ENCODE results near the gene CCL27.

The CCL27 gene

DNA sequence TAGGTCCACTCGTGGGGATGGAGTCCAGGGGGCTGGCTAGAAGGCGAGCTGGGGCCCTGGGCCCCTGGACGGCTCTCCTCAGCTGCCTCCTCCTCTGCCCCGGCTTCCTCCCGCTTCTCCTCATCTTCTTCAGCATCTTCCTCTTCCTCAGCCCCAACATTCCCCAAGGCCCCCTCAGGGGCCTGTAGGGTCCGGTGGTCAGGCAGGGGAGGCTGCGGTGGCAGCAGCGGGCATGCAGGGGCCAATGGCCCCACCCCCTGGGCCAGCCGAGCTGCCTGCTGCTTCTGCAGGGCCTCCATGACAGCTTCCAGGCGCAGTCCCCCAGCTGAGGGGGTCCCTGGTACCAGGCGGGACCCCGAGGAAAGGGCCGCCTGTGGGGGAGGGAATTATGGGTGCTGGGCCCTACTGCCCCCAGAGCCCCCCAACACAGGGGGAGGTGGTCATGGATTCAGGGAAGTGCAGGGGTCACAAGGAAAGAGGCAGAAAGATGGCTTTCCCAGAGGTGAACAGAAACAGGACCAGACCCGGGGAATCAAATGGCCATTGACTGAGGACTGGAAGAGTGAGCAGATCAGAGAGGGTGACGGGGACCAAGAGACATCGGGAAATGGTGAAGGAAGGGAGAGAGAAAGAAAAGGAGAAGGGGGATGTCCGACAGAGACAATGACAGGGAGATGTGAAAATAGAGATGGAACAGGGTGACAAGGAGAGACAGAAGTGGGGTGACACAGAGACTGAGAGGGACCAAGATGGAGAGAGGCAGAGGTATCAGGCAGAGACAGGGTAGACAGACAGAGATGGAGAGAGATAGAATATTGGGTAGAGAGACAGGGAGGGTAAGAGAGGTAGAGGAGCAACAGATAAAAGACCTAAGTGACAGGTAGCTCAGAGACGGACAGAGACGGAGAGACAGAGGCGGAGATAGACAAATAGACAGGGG is 34.5 kb downstream of the CCL27 start:
- no peak for DNase-seq (ENCODE audit: low spot score)

DNA sequence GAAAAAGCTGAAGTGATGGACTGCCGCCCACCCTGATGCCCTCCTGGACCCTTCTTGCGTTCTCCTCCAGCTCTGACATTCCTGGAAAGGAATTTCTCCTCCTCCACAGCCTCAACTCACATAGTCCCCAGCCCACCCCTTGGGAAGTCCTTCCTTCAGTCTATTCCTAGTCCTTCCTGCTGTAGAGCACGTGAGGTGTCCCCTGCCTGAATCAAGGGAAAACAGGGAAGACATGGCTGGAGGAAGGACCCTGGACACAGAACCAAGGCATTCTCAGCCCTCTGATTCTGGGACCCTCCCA is 37.3 kb downstream of the CCL27 start:
- DNase-seq (ENCODE audit: low spot score), result no peak

DNA sequence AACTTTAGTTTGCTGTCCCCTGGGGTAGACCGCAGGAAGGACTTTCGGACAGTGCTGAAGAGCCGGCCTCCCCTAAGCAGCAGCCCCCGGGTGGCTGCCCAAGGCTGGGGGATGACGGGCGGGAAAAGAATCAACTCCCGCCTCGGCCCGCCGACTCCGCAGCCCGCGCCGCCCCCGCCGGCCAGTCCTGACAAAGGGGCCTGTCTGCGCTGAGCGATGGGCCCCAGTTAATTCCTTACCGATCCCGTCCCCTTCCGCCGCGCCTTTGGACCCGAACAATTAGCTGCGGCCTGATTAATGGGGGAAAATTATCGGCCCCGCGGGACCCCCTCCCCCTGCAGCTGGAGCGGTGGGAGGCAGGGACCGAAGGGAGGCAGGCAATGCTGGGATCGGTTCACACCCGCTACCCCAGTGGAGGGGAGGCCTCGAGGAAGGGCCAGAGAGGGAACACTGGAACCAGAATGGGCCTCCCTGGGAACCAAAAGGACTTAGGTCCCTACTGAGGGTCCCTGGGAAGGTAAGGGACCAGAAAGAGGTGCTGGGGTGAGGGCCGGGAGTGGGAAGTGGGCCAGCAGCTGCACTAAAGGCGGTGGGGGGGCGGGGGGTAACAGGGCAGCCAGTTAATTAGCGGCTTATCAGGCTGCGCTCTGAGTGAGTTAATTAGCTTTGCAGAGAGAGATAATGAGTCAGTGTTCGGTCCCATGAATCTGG is 37.8 kb downstream of the CCL27 start:
- peak; percentile 66 for DNase-seq (ENCODE audit: low spot score)

DNA sequence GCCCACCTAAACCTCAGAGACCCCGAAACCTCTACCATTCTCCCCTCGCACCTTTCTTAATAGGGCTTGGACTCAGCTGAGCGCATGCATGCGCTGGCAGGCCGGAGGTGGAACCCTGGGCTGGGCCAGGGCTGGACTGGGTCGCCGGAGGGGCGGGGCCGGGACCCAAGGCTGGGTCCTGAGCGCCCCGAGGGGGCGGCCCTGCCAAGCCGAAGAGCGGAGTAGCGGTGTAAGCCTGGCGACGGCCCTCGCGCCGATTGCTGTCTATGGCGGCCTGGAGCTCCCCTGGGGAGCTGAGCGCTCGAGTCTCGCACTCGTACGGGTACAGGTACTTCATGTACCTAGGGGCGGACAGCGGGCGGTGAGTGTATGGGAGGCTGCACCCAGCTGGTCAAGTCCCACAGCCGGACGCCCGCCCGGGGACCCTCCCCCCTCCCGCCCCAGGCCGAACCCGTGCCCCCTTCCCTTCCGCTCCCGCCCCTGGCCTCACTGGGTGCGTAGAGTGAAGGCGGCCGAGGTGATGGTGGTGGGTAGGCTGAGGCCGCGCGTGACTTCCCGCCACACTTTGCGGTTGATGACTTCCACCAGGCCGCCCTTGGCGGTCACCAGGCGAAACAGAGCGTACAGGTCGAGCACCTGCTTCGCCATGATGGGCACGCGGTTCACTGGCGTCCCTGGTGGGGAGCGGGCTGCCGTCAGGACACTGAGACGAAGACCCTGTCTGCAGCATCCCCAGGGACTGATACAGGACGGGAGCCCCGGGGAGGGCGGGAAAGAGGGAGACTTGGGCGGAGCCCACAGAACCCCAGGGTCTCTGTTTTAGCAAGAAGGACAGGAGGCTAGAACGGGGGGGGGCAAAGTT is 38.9 kb downstream of the CCL27 start:
- no peak for DNase-seq (ENCODE audit: low spot score)

DNA sequence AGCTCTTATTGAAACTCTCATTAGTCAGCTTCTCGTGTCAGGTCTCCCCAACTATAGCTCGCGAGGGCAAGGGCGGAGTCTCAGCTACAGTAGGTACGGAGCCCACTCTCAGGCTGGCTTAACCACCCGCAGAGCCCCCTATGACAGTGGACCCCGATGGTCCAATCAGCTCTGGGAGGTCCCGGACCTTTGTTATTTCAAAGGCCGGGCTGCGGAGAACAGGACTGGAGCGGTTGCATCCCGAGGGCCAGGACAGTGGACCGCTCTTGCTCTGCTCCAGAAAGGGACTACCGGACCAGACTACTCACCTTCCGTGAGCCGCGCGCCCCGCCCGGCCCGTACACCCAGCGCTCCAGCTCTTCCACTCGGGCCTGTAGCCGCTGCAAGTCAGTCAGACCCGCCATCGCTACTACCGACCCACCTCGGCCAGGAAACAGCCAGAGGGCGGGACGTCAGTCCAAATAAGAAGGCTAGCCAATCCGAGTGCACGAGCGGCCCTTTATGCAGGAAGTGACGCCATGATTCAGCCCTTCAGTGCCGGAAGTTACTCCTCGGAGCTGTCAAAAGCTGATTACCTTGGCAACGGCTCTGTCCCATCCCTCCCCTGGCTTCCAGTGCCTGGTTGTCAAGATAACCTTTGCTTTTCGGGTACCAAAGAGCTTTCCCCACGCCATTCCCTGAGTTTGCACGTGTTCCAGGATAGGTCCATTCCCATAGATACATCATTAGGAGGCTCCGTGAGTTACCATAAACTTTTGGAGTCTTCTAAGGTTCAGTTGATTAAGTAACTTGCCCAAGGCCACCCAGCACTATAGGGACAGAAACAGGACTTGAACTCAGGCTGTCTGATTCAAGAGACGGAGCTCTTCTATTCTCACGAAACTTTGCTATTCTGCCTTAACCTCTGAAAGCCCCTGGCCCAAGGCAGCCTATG is 42.1 kb downstream of the CCL27 start, which contains the start of gene DCTN3:
Gene DCTN3, minus strand, starts transcription at position 435 of the 934 bp plus-strand sequence. Its CDS starts 31 bp downstream, at position 404.
- peak; percentile 92 for DNase-seq (ENCODE audit: low spot score)

DNA sequence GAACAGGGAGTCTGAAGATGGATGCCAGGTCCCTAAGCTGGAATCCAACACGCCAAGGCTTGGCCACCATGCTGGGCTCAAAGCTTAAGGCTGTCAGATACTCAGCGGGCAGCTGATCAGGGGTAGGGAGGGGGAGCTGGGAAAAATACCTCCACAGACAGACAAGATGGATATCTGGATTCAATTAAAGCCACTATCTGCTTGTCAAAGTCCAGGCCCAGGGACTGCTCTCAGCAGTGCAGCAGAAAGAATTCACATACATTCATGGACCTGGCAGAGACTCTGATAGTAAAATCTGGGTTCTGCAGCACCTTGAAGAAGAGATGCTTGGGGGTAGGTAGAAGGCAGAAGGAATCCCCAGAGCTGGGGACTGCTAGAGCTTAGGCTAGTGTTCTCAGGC is 47.3 kb downstream of the CCL27 start:
- DNase-seq (ENCODE audit: low spot score), result no peak

DNA sequence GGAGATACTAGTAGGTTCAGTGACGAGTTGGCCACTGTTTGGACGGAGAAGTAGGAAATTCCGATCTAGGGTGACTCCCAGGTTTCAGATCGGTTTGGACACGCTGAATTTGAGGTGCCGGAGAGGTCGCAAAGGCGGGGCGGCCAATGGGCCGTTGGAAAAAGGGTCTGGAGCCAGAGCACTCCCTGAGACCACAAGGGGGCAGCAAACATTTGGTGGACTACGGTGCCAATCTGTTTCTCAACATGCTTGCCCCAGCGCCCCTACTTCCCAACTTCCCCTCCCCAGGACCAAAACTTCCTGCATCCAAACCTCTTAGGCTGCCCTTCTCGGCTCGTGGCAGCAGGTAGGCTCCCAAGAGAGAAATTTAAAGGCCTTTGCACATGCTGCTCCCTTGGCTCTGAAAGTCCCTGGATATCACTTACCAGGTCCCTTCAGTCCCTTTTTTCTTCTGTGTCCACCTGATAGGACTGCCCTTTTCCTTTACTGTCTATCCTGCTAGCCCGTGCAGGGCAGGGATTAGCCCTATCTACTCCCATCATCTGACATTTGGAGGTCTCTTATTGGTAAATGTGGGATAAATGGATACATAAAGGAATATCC is 49.6 kb downstream of the CCL27 start:
- peak; percentile 88 for DNase-seq (ENCODE audit: low spot score)

All from ecto neural progenitor cell (in vitro differentiated cells).